HG02852 (cell line): ENCODE data around the gene TMEM37.

Source experiments
- ATAC-seq: cut with Tn5 transposase; IDR thresholded peaks from one replicate; pipeline ENCODE4 v1.9.1; 2021; ENCODE audit warnings: mild to moderate bottlenecking, moderate library complexity; ENCODE audit not compliant: unreplicated experiment

The TMEM37 gene

GRCh38 chr2:119417908-119418307 is 13.7 kb upstream of the TMEM37 start:
- no peak for ATAC-seq

DNA sequence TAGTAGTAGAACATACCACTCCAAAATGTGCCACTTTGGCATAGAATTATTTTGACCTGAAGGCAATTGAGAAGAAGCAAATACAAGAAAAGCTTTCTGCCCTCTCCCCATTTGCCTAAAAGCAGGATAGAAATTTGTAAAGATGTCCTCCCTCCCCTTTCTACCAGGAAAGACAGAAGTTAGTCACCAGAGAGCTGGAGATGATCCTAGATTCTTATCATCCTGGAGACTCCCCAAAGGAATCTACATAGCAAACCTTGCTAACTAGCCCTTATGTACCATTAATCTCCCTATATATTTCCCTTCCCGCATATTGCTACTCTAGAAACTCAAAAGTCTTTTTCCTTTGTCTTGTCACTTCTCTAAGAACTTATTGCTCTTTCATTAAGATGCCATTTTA is 12.6 kb upstream of the TMEM37 start:
- ATAC-seq: no peak

GRCh38 chr2:119419803-119420508 is 11.7 kb upstream of the TMEM37 start:
- no peak for ATAC-seq

GRCh38 chr2:119421304-119421703 is 10.3 kb upstream of the TMEM37 start:
- ATAC-seq: no peak

- ATAC-seq: no peak
These were observed 9.9 kb upstream of the TMEM37 start for GRCh38 chr2:119421741-119422140.

GRCh38 chr2:119422360-119423107 is 9.1 kb upstream of the TMEM37 start:
- no peak for ATAC-seq

GRCh38 chr2:119423108-119423444 is 8.6 kb upstream of the TMEM37 start:
- ATAC-seq: no peak

- ATAC-seq: no peak
These were observed 7.8 kb upstream of the TMEM37 start for GRCh38 chr2:119423811-119424210.

DNA sequence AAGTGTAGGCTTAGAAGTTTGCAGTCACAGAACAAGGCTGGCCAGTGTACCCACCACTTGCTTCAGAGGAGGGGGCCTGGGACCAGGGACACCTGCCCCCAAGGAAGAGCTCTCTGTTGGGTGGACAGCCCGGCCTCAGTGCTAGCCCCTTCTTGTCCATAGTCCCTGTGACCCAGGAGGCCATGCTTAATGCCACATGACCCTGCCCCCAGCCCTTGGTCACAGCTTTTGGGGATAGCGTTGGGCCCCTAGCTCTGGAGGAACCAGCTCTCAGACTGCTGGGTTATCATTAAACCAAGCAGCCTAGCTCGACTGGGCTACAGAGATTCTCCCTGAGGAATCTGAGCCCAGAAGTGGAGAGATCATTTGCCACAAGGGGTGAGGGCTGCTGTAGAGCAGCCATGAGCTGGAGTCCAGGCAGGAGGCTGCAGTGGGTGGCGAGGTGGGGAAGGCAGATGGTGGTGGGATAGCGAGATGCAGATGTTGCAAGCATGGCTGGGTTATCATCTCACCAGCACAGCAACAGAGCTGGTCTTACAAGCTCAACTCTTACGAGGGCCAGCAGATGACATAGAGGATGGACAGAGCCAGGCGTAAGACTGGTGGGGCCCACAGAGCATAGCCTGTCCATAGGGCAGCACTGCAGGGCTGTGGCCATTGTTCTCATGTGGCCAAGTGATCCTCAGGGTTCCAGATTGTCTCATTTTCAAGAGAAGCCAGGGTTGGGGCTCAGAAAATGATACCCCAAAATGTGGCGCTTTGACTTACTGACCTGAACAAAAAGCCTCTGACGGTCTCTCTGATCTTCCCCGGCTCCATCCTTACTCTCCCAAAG is 7.2 kb upstream of the TMEM37 start:
- no peak for ATAC-seq

GRCh38 chr2:119425119-119425405 is 6.6 kb upstream of the TMEM37 start:
- ATAC-seq: no peak

- no peak for ATAC-seq
These were observed 5.8 kb upstream of the TMEM37 start for GRCh38 chr2:119425620-119426395.

- ATAC-seq: no peak
These were observed 5.3 kb upstream of the TMEM37 start for GRCh38 chr2:119426396-119426675.

DNA sequence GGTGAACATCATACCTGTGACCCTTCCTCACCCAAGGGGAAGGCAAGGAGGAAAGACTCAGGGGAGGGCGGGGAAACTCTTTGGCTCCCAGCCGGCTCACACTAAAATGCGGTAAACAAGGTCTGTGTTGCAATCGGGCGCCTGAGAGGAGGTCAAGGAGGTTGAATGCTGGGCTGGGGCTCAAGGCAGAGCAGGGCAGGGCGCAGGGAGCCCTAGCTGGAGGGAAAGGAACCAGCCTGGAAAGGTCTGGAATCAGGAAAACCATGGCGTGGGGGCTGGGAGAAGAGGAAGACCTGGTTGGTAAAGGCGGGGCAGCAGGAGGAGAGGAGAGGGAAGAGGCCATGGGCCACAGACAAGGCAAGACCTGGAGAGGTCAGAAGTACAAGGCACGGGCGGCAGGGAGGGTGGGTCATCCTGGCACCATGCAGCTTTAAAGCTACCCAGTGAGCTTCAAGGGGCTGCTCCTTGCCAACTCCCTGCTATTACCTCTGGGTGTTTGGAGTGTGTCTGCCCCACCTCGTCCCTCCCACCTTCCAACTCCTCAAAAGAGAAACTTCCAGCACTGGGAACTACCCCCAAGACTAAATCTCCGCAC is 4.8 kb upstream of the TMEM37 start:
- ATAC-seq: no peak

DNA sequence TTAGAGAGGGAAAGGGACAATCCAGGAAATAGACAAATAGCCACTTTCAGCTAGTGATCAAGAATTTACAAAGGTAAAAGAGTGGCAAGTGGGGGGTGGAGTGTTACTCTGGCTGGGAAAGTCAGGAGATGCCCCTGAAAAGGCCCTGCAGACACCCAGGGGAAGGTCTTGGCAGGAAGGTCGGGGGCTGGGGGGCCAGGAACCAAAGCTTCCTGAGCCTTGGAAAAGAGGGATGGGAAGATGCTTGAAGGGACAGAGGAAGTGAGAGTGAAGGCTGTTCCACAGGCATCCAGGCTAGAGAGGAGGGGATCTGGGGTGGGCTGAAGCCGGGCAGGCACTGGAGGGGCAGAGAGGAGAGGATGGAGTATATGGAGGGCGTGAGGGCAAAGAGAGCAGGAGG is 3.9 kb upstream of the TMEM37 start:
- no peak for ATAC-seq

GRCh38 chr2:119428488-119429224 is 3.0 kb upstream of the TMEM37 start:
- ATAC-seq: no peak

DNA sequence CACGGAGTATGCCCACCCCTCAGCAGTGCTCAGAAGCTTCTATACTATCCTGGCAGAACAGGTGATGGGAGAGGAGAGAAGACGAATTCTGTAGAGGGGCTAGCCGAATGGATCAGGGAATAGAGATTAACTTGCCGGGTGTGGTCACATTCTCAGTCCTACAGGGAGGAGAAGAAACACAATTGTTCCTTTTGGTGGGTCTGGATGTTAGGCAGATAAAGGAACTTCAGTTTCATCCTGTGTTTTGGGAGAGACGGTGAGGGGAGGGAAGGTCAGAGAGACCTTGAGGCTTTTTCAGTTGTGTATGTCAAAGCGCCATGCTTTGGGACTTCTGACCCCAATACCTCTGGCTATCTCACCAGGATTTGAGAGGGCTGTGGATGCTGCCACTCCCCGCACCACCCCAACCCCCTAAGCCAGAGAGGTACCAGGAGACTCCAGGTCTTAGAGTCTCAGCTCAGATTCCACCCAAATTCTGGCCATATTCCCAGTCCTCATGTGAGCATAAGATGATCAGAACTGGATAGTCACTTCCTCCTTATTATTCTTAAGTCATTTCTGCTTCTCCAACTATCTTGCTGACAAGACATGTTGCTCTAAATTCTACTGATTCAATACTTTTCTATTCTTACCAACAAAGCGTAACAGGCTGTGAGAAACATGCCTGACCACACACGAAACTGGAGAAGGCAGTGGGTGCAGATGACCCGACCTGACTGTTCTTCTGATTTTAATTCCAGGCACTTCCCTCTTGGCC is 2.3 kb upstream of the TMEM37 start:
- ATAC-seq: no peak

- ATAC-seq: no peak
These were observed 1.6 kb upstream of the TMEM37 start for GRCh38 chr2:119430023-119430498.

GRCh38 chr2:119431976-119432850 is 559 bp downstream of the TMEM37 start:
- peak; percentile 3 for ATAC-seq
